HG03025 (cell line): ENCODE measurements around the gene RABGGTA.
A peak's percentile ranks its signal among the peaks of the same experiment; 100 is the strongest.

Experiments
- ATAC-seq: cut with Tn5 transposase; IDR thresholded peaks from one replicate; pipeline ENCODE4 v1.9.1; 2021; ENCODE audit warnings: mild to moderate bottlenecking, moderate library complexity; ENCODE audit not compliant: unreplicated experiment, low FRiP score

The RABGGTA gene

GRCh38 chr14:24304019-24304387 lies 32.6 kb upstream of the RABGGTA start:
- ATAC-seq: no peak

DNA sequence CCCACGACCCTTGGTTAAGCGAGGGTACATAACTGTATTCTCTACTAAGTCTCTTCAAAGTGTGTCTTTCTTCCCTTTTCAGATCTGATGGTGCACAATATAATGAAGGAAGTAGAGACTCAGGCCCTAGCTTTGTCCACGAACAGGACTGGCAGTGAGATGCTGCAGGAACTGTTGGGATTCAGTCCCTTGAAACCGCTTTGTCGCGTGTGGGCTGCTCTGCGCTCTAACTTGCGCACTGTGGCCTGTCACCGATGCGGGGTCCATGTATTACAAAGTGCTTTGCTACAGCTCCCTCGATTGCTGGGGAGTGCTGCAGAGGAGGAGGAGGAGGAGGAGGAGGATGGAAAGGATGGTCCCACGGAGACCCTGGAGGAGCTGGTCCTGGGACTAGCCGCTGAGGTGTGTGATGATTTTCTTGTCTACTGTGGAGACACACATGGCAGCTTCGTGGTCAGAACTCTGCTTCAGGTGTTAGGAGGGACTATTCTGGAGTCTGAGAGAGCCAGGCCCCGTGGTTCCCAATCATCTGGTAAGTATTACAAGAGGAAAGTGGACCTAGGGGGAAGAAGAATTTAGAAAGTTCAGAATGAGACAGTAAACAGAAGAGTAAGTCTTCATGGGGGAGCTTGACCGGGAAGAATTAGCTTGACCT lies 29.1 kb upstream of the RABGGTA start:
- no peak for ATAC-seq

DNA sequence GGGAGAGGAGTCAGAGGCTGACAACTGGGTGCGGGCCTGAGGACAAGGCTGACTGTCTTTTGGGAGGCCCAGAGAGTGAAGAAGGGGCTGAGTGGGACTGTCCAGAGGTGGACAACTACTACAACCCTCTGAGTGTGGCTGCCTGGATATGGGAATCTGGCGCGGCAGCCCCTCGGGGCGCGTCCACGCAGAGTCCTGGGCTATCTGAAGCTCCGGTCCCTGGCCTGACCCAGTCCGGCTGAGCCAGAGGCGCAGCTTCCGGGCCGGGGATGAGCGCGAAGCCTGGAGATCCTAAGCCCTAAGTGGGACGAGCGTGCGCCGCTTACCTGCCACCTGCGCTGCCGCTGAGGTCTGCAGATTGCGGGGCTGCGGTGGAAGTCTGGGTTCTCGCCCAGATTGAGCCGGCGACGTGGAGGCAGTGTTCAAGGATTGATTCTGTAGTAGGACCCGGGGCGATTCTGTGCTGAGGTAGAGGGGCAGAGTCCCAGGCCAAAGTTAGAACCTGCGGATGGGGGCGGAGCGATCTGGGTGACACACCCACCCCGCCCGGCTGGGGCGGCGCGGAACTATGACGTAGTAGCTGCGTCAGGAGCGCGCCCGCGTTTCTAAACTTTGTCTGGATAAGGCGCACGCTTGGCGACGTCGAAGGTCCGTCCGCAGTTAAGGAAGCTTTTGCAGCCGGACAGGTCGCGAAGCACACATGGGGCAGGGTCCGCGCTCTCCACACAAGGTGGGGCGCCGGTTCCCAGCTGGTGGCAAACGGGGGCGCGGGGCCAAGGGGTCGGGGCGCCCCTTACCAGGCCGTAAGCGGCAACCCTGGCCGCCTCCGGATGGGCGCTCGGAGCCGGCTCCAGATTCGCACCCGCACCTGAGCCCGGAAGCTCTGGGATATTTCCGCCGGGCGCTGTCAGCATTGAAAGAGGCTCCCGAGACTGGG lies 28.1 kb upstream of the RABGGTA start, which contains the start of the genes DHRS1 and NOP9:
TSS of gene DHRS1 (minus strand) at position 526 of the 937 bp plus-strand sequence. CDS start 674 bp downstream, outside the sequence.
TSS of gene NOP9 (plus strand) at position 596 of the 937 bp plus-strand sequence. CDS start at position 701, 105 bp downstream.
- peak; percentile 71 for ATAC-seq

DNA sequence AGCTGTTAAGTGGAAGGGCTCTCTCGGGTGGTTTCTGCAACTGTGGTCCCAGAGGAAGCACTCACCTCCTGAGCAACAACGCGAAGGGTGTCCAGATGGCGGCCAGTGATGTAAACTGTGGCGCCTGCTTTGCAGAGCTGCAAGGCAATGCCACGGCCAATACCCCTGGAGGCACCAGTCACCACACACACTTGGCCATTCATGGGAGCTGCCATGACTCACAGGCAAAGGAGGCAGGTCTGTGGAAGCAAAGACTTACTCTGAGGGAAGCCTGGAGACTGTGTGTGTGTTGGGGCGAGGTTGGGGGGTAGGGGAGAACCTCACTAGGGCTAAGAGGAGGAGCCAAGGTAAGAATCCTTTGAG lies 27.5 kb upstream of the RABGGTA start:
- no peak for ATAC-seq

GRCh38 chr14:24297190-24297964 lies 26.0 kb upstream of the RABGGTA start:
- no peak for ATAC-seq

DNA sequence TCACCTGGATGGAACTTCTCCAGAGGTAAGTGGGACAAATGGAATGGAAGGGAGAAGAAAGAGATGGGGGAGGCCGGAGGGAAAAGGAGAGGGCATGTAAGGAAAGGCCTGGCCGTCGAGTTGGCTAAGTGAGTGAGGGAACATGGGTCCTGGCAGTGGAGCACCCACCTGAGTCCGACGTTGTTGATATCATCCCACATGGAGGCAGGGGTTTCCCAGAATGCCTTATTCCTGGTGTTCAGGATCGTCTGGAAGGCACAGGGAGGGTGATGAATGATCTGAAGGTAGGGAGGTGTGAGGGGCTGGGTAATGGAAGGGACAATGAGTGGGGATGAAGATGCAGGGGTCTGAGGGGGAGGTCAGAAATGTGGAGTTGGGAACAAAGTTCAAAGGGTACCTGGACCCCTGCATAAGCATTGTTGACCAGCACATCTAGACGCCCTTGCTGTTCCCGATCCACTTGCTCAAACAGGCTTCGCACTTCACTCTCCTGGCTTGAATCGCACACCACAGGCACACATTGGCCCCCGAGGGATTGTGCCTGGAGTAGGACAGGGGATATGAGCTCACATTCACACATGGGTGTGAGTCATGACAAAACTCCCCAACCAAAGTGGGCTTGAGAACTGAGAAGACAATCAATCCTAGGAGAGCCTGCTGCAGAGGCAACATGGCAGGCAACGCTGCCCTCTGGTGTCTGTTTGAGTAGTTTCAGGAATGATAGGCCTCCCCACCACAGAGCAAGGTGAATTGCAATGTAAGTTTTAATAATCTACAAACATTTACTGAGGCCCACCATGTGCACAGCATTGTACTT lies 25.2 kb upstream of the RABGGTA start:
- no peak for ATAC-seq

DNA sequence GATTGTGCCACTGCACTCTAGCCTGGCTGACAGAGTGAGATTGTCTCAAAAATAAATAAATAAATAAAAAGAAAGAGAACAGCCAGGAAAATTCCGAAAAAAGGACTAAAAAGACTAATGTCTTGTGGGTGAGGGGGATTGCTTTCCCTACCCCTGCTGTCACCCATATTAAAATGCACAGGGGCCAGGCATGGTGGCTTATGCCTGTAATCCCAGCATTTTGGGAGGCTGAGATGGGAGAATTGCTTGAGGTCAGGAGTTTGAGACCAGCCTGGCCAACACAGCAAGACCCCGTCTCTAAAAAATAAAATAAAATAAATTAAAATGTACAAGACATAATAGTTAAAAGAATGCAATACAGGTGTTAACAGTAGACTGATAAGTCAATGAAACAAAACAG lies 22.1 kb upstream of the RABGGTA start:
- ATAC-seq: no peak

DNA sequence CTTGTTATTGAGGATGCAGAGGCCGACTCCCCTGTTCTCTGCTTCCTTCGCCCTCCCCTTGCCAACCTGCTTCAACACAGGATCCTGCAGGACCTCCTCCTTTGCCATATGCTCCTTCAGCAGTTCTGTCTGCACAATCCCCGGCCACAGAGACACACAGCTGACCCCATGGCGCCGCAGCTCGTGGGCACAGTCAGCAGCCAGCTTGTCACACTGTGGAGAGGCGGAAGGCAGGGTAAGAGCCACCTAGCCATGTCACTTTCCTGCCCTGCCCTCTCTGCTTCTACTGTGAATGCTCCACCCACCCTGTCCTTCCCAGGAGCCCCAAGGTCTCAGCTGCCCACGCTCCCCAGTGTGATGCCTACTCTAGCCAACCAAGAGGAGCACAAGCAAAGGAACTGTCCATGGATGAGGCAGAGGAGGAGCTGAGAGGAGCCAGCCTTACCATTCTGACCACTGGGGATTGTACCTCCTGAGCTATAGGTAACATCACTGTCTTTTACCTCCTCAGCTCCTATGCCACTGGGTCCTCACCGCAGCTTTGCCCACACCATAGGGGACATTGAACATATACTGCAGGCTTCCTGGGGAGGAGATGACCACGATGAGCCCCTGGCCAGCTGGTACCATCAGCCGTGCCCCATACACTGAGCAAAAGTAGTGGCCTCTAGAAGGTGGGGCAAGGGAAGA lies 20.9 kb upstream of the RABGGTA start:
- ATAC-seq: no peak

GRCh38 chr14:24291446-24292117 lies 20.2 kb upstream of the RABGGTA start:
- ATAC-seq: no peak

DNA sequence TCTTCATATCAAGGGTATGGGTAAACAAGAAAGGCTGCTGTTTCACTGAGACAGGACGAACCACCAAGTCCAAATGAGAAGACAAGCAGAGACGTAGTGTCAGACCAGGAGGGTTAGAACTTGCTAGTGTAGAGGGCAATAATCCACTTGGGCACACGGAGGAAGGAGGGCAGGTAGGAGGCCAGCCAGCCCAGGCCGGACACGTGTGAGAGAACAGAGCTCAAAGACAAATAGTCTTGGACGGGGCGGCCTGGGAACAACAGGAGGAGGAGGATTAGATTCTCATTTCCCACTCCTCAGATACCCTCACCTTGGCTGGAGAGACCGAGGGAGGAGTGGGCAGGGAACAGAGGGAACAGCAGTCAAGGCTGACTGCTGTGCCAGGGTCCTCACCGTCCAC lies 19.3 kb upstream of the RABGGTA start:
- no peak for ATAC-seq

DNA sequence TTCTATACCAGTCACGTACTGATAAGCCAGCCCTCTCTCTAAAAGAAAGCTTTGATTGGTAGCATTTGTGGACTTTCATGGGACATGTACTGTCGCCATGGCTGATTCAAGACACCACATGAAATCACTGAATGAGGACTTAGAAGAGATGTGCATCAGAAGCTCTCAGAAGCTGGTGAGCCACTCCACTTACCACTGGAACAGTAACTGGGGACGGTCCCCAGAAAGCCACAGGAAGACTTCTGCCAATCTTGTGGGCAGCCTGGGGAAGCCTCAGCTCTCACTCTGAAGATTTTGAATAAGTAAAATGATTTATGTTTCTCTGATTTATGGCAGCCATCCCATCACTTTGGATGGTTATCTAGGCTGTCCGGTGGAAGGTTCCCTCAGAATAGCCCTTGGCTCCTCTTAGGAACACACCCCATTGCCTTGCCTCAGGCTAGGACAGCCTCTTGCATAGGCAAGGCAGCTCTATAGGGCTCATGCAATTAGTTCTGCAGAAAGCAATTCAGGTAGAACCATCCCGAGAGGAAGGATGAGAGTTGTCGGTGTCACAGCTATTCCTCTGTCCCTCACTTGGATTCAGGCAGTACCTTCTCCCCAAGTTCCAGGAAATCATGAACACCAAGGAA lies 18.4 kb upstream of the RABGGTA start:
- no peak for ATAC-seq

- no peak for ATAC-seq
These were observed 15.6 kb upstream of the RABGGTA start for GRCh38 chr14:24286996-24287395.

DNA sequence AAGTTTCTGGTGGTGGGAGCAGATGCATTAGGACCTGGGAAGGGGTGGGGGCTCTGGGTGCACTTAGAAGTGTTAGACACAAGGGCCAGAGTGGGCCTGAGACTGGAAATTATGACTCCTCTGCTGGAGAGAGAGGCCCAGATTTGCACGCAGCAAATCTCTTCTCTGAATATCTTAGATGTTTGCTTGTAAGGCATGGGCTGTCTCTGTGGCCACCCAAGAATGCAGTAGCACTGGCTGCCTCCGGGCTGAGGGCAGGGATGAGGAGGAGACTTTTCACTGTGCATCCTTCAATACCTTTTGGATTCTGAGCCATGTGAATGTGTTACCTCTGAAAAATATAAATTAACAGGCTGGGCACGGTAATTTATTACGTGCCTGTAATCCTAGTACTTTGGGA lies 14.0 kb upstream of the RABGGTA start:
- ATAC-seq: no peak

DNA sequence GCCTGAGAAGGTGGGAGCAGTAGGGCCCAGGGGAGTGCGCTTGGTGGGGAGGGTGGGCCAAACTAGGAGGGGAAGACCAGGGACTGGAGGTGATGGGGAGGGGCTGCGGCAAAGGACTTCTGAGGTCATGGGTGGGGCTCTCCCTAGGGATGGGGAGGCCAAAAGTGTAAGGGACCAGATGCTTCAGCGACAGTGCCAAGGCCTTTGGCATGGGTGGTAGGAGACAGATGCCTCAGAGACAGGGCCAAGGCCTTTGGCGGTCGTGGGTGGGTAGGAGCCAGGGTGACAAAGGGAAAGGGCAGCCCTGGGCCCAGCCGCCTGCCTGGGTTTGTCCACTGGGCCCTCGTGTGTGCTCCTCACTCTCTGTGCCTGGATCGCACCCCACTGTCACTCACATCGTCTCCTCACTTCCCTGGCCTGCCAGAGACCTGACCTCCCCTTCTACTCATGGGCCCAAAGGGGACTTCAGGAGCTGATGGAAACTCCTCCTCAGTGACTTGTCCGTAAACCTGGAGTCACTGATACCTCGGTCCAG lies 13.2 kb upstream of the RABGGTA start:
- no peak for ATAC-seq

- ATAC-seq: no peak
These were observed 12.5 kb upstream of the RABGGTA start for GRCh38 chr14:24283796-24284460.

GRCh38 chr14:24282736-24283135 lies 11.3 kb upstream of the RABGGTA start:
- no peak for ATAC-seq

DNA sequence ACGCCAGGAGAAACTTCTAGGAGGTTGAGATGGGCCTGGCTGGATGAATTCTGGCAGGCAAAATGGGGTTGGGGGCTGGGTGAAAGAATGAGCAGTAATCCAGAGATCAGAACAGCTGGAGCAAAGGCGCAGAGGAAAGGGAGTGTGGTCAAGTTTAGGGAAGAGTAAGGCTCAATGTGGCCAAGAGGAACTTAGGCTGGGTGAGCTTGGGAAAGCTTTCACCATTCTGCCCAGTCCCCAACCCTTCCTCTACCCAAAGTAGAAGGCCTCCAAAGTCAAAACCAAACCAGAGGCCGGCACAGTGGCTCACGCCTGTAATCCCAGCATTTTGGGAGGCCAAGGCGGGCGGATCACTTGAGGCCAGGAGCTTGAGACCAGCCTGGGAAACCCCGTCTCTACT lies 10.2 kb upstream of the RABGGTA start:
- ATAC-seq: no peak
